GM12801 (cell line): ENCODE results near the gene LDLRAD3.

Experiments
- CTCF ChIP-seq: IDR thresholded peaks from one replicate; pipeline ENCODE4 v1.5.1; 2011; ENCODE audit warnings: control low read depth; ENCODE audit not compliant: insufficient read length; ENCODE audit errors: extremely low read depth

LDLRAD3 gene

DNA sequence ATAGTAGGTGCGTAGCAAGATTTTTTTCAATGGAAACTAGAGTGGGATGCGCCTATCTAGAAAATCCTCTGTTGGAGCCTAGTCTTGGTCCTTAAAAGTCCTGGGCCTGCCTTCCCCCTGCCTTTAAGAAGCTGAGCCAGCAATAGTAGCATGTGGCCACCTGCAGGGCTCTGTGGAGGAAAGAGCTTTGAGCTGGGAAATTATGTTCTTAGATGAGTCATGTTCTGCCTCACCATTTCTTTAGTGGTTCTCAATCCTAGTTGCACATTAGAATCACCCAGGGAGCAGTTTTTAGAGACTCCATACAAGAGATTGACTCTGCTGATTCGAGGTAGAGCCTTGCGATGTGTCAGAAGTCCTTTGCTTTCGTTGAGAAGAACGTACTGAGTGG lies 211.9 kb downstream of the LDLRAD3 start:
- TF ChIP-seq CTCF: no peak

DNA sequence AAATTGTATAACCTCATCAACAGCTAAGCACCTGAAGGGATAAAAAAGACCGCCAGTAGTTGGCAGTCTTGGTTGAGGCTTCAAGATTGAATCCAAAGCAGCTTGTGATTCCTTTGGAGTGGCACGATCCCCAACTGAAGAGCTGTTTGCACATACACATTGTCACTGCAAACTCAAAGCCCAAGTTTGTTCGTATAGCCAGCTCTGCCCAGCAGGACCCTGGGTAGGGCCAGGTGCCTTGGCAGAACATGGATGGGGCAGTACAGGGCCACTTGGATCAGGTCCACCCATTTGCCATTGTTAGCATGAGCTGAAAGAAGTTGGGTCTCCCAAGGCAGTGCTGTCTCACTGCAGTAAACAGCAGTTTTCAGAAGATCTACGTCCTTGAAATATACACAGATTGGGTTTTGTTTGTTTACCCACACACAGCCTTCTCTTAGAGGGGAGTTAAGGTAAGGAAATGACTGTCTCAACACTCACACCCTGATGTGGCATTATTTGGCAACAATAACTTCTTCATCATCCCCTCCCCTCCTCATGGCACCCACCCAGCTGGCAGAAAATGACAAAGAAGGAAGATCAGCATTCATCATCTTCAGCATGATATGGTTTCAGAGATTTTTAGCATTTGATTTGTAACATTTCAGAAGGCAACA lies 212.4 kb downstream of the LDLRAD3 start:
- TF ChIP-seq CTCF: no peak

GRCh38 chr11:36156817-36157519 lies 213.1 kb downstream of the LDLRAD3 start:
- no peak for TF ChIP-seq CTCF

GRCh38 chr11:36160091-36160490 lies 216.2 kb downstream of the LDLRAD3 start:
- TF ChIP-seq CTCF: no peak

DNA sequence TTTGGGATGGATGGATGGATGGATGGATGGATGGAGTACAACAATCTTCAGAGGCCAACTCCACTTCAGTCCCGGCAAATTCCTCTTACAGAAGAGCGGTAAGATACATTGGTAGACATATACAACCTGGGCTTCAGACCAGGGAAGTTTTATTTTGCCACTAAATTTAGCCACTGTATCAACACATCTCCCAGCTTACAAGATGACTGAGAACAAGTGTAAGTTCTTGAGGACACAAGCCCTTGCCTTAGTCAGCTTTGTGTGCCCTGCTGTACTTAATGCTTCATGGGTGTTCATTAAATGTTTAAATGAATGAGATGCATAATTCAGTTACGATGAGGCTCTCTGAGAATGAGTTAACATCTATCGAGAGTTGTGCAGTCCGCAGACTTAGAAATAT lies 217.7 kb downstream of the LDLRAD3 start:
- no peak for TF ChIP-seq CTCF

DNA sequence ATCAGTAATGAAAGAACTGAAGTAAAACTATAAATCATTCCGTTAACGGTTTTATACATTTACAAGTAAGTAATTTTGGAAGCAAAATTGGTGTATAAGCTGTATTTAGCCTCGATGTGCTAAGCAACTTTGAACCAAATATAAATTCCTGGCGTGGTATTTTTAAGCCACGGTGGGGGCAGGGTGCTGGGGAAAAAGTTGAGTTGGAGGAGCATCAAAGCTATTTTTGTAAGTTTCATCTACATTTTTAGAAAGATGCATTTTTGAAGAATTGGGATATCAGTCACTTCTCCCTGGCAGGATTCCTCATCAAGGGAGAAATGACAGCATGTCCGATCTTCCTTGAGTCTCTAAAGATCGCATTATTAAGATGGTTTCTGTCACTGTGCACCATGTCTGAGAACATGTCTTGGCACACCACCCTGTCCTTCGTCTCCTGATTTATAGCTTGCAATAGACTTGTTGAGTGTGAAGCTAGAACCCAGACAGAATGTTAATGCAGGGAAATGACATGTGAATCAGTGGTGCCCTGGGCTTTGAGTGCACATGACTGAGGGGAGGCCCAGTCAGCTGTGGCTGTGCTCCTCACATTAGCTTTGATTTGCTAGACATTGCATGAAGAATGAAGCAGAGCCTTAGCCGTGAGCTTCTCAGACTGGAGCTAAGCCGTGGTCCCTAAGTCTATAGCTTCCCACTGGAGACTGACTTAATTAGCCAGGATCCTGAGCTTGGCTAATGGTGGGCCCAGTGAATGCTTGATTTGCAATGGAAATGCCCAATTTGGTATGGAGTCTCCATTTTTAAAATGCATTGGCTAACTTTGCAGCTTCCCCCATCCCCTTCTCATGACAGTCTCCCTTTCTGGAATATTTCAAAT lies 218.4 kb downstream of the LDLRAD3 start:
- no peak for TF ChIP-seq CTCF

DNA sequence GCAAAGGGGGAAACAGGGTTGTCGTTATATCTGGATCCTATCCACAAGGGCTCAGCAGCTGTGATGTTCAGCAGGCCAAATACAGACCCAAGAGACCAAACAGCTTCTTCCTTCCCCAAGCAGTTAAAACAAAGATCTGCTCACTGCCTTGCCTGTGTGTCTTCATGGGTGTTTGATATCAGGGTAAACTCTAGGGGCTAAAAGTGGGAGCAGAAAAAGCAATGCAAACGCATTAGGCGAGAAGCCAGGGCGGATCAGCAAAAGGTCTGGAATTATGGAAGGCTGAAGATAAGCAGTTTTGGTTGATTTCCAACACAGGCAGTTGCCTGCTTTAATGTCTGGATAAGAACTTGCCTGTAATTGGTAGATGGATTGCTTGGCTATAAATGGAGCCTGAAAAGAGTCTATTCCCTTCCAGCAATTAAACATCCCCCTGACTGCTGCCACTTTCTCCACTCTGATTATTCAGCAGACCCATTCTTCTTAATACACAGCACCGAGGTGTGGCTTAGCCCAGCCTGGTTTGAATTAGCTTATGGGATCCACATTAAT lies 219.1 kb downstream of the LDLRAD3 start:
- TF ChIP-seq CTCF: no peak
